Large intestine (tissue), 3 donors: ENCODE measurements around the gene VPS8. TPM values are rescaled to one million over a fixed set of nuclear protein-coding genes. Genes with fewer than 3 reads are reported as not detected.

Experiments
- DNase-seq, 2 donors: peaks; one replicate each; pipeline versions ENCODE4 v3.0.0 to v3.0.0-alpha.2; 2013
- H3K27ac ChIP-seq: one replicate; pipeline ENCODE4 v1.5.1; 2013; ENCODE audit warnings: low read length
- H3K27me3 ChIP-seq: 2 replicates; pipeline ENCODE4 v1.6.1; 2013; ENCODE audit warnings: low read length; ENCODE audit not compliant: control insufficient read depth, insufficient read depth
- H3K36me3 ChIP-seq: 2 replicates; pipeline ENCODE4 v1.6.1; 2013; ENCODE audit warnings: low read length; ENCODE audit not compliant: control insufficient read depth, insufficient read depth
- H3K4me1 ChIP-seq: one replicate; pipeline ENCODE4 v1.6.1; 2013; ENCODE audit warnings: low read length; ENCODE audit not compliant: control insufficient read depth, insufficient read depth
- H3K4me3 ChIP-seq: one replicate; pipeline ENCODE4 v1.5.1; 2013; ENCODE audit warnings: low read length
- H3K9me3 ChIP-seq: one replicate; pipeline ENCODE4 v1.6.1; 2013; ENCODE audit warnings: mild to moderate bottlenecking, low read depth, low read length, moderate library complexity; ENCODE audit not compliant: control insufficient read depth
- WGBS: methylation state at CpG from one replicate; pipeline ENCODE4 v1.1.5; 2013; ENCODE audit warnings: low lambda C conversion rate; ENCODE audit not compliant: insufficient coverage; 5-methylcytosine and 5-hydroxymethylcytosine counted together
- polyA plus RNA-seq: library from polyadenylated mRNA; unstranded; fragments of 120-200 nt; gene quantifications from one replicate; pipeline ENCODE4 v1.2.1, GENCODE V29; 2013

VPS8 gene
- polyA plus RNA-seq, 1 donor, result 36.2 TPM

DNA sequence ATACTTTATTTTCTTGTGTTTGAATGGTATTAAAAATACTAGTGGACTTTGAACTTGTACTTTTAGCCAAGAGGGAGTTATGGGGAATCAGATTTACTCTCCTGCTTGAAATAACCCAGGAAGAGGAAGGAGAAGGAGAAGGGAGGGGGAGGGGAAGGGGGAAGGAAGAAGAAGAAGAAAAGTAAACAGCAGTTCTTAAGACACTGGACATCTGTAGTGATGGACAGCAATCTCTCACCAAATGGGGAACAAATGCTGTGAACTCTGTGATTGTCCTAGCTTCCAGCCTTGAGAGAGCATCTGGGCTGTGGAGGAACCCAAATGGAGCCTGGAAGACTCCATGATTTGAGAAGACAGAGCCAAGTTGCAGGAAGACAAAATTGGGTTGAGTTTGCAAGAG is 52.0 kb downstream of the VPS8 start:
- Histone ChIP-seq H3K27me3 (no peaks in the 10 kb centered on the region), H3K4me3 (no peak overlapping the region), H3K27ac (no peak overlapping the region), H3K4me1 (no peaks in the 10 kb centered on the region), H3K36me3 (peaks cover 36% of the 10 kb centered on the region), H3K9me3 (no peaks in the 10 kb centered on the region)
- DNase-seq, result no peak

DNA sequence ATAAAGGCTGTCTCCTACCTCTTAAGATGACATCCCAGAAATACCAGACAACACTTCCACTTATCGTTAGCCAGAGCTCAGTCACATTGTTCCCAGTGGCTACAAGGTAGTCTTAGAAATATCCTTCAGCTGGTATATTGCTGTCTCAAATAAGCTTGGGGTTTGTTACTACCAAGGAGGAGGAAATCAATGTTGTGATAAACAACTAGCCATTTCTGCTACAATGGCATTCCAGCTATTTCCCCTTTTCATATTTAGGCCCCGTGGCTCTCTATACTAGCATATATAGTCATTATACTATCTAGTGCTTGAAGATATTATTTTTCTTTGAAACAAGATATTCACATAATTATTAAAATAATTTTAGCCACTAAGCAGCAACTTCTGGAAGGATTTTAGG is 56.5 kb downstream of the VPS8 start:
- H3K27ac ChIP-seq, result no peak overlapping the region
- no peak for DNase-seq
- 60% methylated on average over 1 of the region's 2 CpGs for WGBS

DNA sequence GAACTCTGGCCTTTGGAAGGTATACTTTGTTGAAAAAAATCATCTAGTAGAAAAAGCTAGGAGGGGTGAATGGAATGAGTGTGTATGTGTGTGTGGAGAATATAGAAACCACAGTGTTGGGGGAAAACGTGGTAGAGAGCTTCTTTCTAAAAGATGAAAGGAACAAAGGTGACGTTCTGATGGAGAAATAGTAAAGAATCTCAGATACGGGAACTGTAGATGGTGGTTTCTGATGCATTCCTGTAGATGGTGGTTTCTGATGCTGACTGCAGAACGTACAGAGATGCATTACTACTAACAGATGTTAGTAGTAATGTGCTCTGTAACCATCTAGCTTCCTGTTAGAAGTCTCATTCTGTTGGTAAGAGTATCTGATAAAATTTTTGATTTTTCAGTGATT is 60.2 kb downstream of the VPS8 start:
- Histone ChIP-seq H3K9me3 (no peaks in the 10 kb centered on the region), H3K36me3 (peaks cover 33% of the 10 kb centered on the region), H3K27ac (no peak overlapping the region), H3K27me3 (no peaks in the 10 kb centered on the region), H3K4me1 (no peaks in the 10 kb centered on the region), H3K4me3 (no peak overlapping the region)
- DNase-seq, result no peak
- 79% methylated on average over 3 of the region's 4 CpGs for WGBS

More for the DNA sequence above, 56.5 kb downstream of the VPS8 start:
- H3K36me3 ChIP-seq, result peaks cover 35% of the 10 kb centered on the region
- no peaks in the 10 kb centered on the region for H3K9me3 ChIP-seq
- H3K4me1 ChIP-seq, result no peaks in the 10 kb centered on the region
- H3K4me3 ChIP-seq, result no peak overlapping the region
- H3K27me3 ChIP-seq, result no peaks in the 10 kb centered on the region

DNA sequence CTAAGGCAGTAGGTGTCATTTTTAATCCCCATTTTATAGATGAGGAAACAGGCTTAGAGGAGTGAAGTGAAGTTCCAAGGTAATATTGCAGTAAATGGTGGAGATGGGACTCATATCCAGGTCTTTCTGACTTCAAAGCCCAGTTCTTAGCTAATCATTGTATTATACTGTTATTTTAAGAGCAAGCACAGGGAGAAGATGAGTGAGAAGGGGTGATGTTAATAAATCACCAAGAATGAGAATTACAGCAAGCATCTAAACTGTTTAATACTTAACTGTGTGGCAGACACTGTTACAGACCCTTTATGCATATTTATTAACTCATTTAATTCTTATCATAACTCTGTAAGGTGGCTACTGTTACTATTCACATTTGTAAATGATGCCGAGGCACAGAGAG is 61.2 kb downstream of the VPS8 start:
- DNase-seq, result no peak
- peaks cover 34% of the 10 kb centered on the region for H3K36me3 ChIP-seq
- no peaks in the 10 kb centered on the region for H3K4me1 ChIP-seq
- H3K4me3 ChIP-seq, result no peak overlapping the region
- WGBS, result no CpG with 5 or more reads among the region's 1 CpG
- H3K27ac ChIP-seq, result no peak overlapping the region
- no peaks in the 10 kb centered on the region for H3K9me3 ChIP-seq
- H3K27me3 ChIP-seq, result no peaks in the 10 kb centered on the region

DNA sequence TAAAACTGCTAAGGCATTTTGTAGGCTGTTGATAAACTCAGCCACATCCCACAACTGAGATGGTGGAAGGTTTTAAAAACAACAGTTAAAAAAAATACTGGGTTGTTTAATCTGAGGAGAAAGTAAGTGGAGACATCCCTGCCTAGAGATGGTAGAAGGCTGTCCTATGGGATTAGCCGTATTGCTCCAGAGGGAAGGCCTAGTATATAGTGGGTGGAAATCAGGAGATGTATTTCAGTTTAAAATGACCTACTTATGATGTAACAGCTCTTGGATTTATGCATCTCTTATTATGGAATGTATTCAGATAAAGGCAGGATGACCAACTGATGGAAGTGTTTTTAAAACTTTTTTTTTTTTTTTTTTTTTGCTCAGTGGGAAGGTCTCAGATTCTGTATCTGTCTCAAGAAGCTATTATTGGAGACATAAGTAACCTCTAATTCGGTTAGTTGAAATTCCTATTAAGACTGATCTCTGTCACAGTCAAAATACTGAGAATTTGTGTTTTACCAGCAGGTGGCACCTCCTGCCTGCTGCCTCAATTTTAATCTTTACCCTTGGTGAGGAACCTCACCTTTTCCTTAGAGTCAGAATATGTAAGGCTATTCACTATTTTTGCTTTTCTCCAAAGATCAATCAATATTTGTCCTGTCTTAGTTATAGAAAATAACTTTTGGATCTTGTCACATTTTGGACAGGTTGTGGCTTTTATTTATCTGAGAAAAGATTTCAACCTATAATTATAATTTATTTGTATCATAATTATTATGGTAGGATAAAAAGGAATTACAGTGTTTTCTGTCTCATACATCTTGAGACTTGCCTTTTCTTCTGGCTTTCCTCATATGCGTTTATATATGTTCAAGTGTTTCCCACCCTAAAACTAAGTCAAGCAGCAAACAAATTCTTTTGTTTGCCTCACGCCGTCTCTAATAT is 63.0 kb downstream of the VPS8 start:
- H3K27me3 ChIP-seq, result no peaks in the 10 kb centered on the region
- no peaks in the 10 kb centered on the region for H3K9me3 ChIP-seq
- DNase-seq, result peak; percentile 15 to 33
- 88% methylated on average over 1 of the region's 5 CpGs for WGBS
- no peak overlapping the region for H3K4me3 ChIP-seq
- no peak overlapping the region for H3K27ac ChIP-seq
- peaks cover 21% of the 10 kb centered on the region for H3K36me3 ChIP-seq
- no peaks in the 10 kb centered on the region for H3K4me1 ChIP-seq

DNA sequence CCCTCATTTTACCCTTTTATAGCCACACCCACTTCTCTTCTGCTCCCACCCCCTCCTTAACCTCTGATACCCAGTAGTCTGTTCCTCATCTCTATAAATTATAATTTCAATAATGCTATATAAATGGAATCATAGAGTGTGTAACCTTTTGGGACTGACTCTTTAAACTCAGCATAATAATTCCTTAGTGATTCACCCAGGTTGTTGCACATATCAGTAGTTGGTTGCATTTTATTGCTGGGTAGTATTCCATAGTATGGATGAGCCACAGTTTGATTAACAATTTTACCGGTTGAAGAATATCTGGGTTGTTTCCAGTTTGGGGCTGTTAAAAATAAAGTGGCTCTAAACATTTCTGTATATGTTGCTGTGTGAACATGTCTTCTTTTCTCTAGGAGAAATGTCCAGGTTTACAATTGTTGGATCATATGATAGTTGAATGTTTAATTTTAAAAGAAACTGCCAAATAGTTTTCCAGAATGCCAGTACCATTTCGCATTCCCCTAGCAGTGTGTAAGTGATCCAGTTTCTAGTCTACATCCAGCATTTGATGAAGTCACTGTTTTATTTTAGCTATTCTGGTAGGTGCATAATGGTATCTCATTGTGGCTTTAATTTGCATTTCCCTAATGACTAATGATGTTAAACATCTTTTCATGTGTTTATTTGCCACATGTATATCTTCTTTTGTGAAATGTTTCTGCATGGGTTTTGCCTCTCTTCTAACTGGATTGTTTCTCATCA is 68.5 kb downstream of the VPS8 start:
- 100% methylated on average over 1 of the region's 2 CpGs for WGBS
- H3K4me3 ChIP-seq, result no peak overlapping the region
- no peak overlapping the region for H3K27ac ChIP-seq
- H3K4me1 ChIP-seq, result peaks cover 10% of the 10 kb centered on the region
- DNase-seq, result no peak
- H3K36me3 ChIP-seq, result peaks cover 18% of the 10 kb centered on the region
- no peaks in the 10 kb centered on the region for H3K9me3 ChIP-seq
- no peaks in the 10 kb centered on the region for H3K27me3 ChIP-seq

DNA sequence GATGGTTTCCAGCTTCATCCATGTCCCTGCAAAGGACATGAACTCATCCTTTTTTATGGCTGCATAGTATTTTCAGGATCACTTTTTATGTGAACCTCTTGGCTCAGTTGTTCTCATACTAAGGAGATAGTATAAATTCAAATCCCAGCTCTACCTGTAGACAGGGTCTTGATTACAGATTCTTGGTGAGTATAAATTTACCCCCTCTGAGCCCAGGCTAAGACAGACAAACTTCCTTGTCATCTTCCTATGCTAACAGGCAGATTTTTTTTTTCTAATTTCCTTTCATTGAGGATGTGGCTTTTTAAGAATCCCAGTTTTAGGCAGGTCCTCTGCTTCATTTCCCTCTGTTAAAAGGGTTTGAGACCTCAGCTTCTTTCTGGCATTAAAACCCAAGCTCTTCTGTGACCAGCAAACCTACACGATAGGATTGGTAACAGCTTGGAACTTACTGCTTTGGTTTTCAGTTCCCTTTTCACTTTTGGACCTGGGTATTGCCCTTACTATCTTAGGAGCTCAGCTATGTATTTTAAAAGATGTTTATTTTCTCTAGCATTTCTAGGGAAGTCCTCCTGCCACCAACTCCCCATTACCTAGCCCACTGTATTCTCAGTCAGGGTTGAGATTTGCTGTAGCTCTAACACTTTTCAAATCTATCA is 72.5 kb downstream of the VPS8 start:
- no CpG with 5 or more reads among the region's 1 CpG for WGBS
- no peaks in the 10 kb centered on the region for H3K9me3 ChIP-seq

DNA sequence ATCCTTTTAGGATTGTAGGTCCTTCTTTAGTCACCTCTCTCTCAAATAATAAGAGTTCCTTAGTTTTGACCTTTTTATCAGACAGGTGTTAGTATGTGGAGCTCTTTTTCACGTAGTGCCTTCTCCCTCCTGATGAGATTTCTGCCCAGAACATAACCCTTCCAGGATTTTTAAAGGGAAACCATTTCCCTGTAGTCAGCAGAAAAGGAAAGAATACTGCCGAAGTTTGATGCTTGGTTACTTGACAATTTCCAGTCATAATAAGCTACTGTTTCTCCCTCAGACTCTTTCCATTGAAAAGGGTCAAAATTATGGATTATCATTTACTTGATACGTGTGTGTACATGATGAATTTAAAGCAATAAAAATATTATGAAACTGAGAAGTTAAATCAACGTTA is 73.1 kb downstream of the VPS8 start:
- 92% methylated on average over 2 of the region's 4 CpGs for WGBS
- Histone ChIP-seq H3K27me3 (no peaks in the 10 kb centered on the region), H3K9me3 (no peaks in the 10 kb centered on the region), H3K4me1 (peaks cover 10% of the 10 kb centered on the region), H3K27ac (no peak overlapping the region), H3K4me3 (no peak overlapping the region), H3K36me3 (peaks cover 10% of the 10 kb centered on the region)
- DNase-seq, result no peak

More for the DNA sequence above, 72.5 kb downstream of the VPS8 start:
- Histone ChIP-seq H3K4me3 (no peak overlapping the region), H3K27me3 (no peaks in the 10 kb centered on the region), H3K36me3 (peaks cover 10% of the 10 kb centered on the region), H3K27ac (no peak overlapping the region), H3K4me1 (peaks cover 10% of the 10 kb centered on the region)
- no peak for DNase-seq

DNA sequence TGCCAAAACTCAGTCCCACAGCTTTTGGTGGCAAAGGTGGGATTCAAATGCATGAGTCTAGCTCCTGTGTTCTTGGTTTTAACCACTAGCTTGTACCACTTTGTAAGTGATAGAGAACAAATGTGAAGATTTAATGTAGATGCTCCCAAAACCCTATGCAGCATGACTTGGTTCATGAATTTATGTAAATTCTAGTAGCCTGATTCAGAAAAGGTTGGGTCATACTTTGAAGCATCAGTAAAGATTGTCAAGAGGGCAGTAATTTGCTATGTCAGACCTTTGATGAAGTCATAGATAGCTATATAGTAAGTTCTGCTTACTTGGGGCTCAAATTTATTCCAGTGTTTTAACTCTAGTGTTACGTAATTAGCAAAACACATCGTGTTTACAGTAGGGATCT is 75.6 kb downstream of the VPS8 start:
- 60% methylated on average over 1 of the region's 2 CpGs for WGBS
- no peak overlapping the region for H3K4me3 ChIP-seq
- no peaks in the 10 kb centered on the region for H3K4me1 ChIP-seq
- H3K27ac ChIP-seq, result no peak overlapping the region
- no peaks in the 10 kb centered on the region for H3K27me3 ChIP-seq
- peaks cover 10% of the 10 kb centered on the region for H3K36me3 ChIP-seq
- H3K9me3 ChIP-seq, result no peaks in the 10 kb centered on the region
- DNase-seq, result no peak

DNA sequence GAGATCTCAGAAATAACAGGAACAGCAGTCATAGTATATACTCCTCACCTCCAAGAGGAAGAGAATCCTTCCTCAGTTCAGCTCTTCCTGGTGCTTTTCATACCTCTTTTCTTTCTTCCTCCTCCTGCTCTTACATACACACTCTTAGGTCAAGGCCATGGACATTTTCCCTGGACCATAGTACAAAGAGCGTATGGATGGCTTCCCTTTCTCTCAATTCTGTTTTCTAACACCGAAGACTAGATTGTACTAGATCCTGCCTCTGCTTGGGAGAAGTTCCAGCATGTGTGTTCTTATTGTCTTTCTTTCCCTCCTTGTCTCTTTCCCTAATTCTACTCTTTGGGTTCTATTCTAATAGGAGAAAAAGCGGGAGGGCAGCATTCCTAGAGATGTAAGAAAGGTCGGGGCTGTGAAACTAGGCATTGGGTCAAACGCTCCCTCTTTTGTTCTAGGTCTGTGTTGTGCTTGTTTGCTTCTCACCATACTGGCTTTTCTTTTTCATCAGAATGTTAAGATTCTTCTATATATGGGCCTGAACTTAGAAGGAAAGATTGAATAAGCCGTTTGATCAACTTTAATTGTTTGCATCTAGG is 77.4 kb downstream of the VPS8 start:
- WGBS, result no CpG with 5 or more reads among the region's 6 CpGs
- H3K9me3 ChIP-seq, result no peaks in the 10 kb centered on the region
- no peaks in the 10 kb centered on the region for H3K27me3 ChIP-seq
- H3K36me3 ChIP-seq, result peaks cover 6% of the 10 kb centered on the region
- no peak for DNase-seq
- no peak overlapping the region for H3K4me3 ChIP-seq
- H3K4me1 ChIP-seq, result no peaks in the 10 kb centered on the region
- no peak overlapping the region for H3K27ac ChIP-seq
